ENCODE measurements around the gene RSPH1.

DNA sequence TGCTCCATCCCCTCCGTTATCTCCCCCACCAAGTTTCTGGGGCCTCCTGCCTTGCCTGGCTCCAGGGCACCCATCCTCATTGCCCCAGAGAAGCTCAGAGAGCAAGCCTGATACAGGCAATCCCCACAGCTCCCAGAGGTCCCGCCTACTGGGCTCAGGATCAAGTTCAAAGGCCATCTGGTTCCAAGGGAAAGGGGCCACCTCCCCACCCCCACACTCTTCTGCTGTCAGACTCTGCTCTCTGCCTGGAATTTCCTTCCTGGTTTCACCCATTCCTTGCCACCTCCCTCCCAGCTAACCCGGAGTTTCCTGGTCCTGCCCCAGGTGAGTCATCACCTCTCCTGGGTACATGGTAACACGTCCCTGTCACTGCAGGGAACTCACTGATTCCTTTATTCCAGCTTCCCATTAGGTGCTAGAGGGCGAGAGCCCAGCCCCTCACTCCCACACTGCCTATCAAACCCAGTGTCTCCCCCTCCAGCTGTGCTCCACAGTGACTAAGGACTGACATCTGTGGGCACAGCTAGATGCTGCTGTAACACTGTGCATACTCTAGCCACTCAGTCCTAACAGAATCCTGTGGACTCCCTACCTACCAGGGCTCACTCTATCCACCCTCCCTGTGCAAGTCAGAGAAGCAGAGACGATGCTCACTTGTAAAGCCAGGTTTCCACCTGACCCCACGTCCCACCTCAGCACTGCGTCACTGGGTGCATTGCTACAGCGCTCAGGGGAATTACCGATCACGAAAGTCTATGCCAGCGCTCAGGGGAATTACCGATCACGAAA is 21.8 kb downstream of the RSPH1 start:
- TF ChIP-seq, protein P1, sequence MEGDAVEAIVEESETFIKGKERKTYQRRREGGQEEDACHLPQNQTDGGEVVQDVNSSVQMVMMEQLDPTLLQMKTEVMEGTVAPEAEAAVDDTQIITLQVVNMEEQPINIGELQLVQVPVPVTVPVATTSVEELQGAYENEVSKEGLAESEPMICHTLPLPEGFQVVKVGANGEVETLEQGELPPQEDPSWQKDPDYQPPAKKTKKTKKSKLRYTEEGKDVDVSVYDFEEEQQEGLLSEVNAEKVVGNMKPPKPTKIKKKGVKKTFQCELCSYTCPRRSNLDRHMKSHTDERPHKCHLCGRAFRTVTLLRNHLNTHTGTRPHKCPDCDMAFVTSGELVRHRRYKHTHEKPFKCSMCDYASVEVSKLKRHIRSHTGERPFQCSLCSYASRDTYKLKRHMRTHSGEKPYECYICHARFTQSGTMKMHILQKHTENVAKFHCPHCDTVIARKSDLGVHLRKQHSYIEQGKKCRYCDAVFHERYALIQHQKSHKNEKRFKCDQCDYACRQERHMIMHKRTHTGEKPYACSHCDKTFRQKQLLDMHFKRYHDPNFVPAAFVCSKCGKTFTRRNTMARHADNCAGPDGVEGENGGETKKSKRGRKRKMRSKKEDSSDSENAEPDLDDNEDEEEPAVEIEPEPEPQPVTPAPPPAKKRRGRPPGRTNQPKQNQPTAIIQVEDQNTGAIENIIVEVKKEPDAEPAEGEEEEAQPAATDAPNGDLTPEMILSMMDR (conservative IDR thresholded peaks at IDR 0.05), result no peak
- no peak for TF ChIP-seq ZFX (IDR thresholded peaks at IDR 0.05)

Data from C4-2B (cell line).